Astrocyte (in vitro differentiated cells and primary cell): ENCODE data around the gene EIF2A. TPM values are rescaled to one million over a fixed set of nuclear protein-coding genes. Genes with fewer than 3 reads are reported as not detected.

Experiments
- DNase-seq: peaks from one replicate; pipeline ENCODE4 v3.0.0-alpha.2; 2010; ENCODE audit warnings: low read depth
- FAIRE-seq: peaks from 2 replicates; lab custom pipeline; 2011; peaks lifted over from hg19 to GRCh38; lab: Jason Lieb, UNC
- H2AFZ ChIP-seq: 2 replicates; pipeline ENCODE4 v1.6.0; 2012; ENCODE audit warnings: low read depth, low read length, inconsistent platforms
- H3K27ac ChIP-seq: 2 replicates; pipeline ENCODE4 v1.5.1; 2011; ENCODE audit warnings: low read depth, low read length, inconsistent platforms
- H3K27me3 ChIP-seq: 2 replicates; pipeline ENCODE4 v1.6.0; 2011; ENCODE audit warnings: low read length, inconsistent platforms; ENCODE audit not compliant: insufficient read depth
- H3K36me3 ChIP-seq: 2 replicates; pipeline ENCODE4 v1.5.1; 2011; ENCODE audit warnings: low read length, inconsistent platforms; ENCODE audit not compliant: insufficient read depth
- H3K4me1 ChIP-seq: 2 replicates; pipeline ENCODE4 v1.5.1; 2011; ENCODE audit warnings: low read length, inconsistent platforms; ENCODE audit not compliant: insufficient read depth
- H3K4me2 ChIP-seq: 2 replicates; pipeline ENCODE4 v1.6.0; 2012; ENCODE audit warnings: low read length, inconsistent platforms
- H3K4me3 ChIP-seq: 2 replicates; pipeline ENCODE4 v1.5.1; 2011; ENCODE audit warnings: low read depth, mild to moderate bottlenecking, low read length, inconsistent platforms; ENCODE audit not compliant: insufficient read depth
- H3K79me2 ChIP-seq: 2 replicates; pipeline ENCODE4 v1.6.0; 2012; ENCODE audit warnings: mild to moderate bottlenecking, low read length, inconsistent platforms; ENCODE audit not compliant: insufficient read depth
- H3K9ac ChIP-seq: 2 replicates; pipeline ENCODE4 v1.6.0; 2012; ENCODE audit warnings: mild to moderate bottlenecking, low read length, inconsistent platforms
- H3K9me3 ChIP-seq: 2 replicates; pipeline ENCODE4 v1.5.1; 2012; ENCODE audit warnings: low read depth, mild to moderate bottlenecking, low read length, inconsistent platforms; ENCODE audit not compliant: insufficient read depth
- H4K20me1 ChIP-seq: 2 replicates; pipeline ENCODE4 v1.6.0; 2012; ENCODE audit warnings: low read length, inconsistent platforms; ENCODE audit not compliant: insufficient read depth
- H3K27ac Mint-ChIP-seq: one replicate; pipeline ENCODE4 v1.8.0; 2021; ENCODE audit warnings: mild to moderate bottlenecking, mixed read lengths; ENCODE audit not compliant: unreplicated experiment
- H3K27me3 Mint-ChIP-seq: one replicate; pipeline ENCODE4 v1.8.0; 2021; ENCODE audit warnings: low read depth, mixed read lengths; ENCODE audit not compliant: unreplicated experiment
- H3K36me3 Mint-ChIP-seq: one replicate; pipeline ENCODE4 v1.8.0; 2021; ENCODE audit warnings: low read depth, mixed read lengths; ENCODE audit not compliant: unreplicated experiment
- H3K4me1 Mint-ChIP-seq: one replicate; pipeline ENCODE4 v1.8.0; 2021; ENCODE audit warnings: low read depth, mixed read lengths; ENCODE audit not compliant: unreplicated experiment
- H3K4me3 Mint-ChIP-seq: one replicate; pipeline ENCODE4 v1.8.0; 2021; ENCODE audit warnings: mild to moderate bottlenecking, moderate library complexity, mixed read lengths; ENCODE audit not compliant: unreplicated experiment
- H3K9me3 Mint-ChIP-seq: one replicate; pipeline ENCODE4 v1.8.0; 2021; ENCODE audit warnings: mild to moderate bottlenecking, mixed read lengths; ENCODE audit not compliant: unreplicated experiment
- EZH2 ChIP-seq: IDR thresholded peaks from 2 replicates; pipeline ENCODE4 v1.6.1; 2012; ENCODE audit warnings: mild to moderate bottlenecking, low read length, inconsistent platforms; ENCODE audit not compliant: insufficient read depth
- total RNA-seq: library from RNA; stranded (reverse); gene quantifications from 2 replicates; pipeline ENCODE4 v1.2.1, GENCODE V29; 2021
- TF ChIP-seq, protein P1 (sequence below): IDR thresholded peaks from 2 replicates; pipeline ENCODE4 v1.5.1; 2011; ENCODE audit warnings: low read depth, mild to moderate bottlenecking, inconsistent platforms, low read length, moderate library complexity; ENCODE audit not compliant: insufficient read depth

Gene EIF2A
- total RNA-seq, 1 donor from 2014 or later: 64.2 TPM

DNA sequence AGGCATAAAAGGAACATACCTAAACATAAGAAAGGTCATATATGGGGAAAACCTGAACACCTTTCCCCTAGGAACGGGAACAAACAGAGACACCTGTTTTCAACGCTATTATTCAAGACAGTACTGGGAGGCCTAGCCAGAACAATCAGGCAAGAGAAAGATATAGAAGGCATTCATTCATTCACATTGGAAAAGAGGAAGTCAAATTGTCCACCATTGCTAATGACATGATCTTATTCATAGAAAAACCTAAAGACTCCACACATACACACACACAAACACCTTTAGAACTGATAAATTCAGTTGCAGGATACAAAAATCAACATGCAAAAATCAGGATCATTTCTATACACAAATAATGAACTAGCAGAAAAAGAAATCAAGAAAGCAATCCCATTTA, 36.8 kb upstream of the EIF2A start:
- Histone ChIP-seq H2AFZ (no peak overlapping the region), H3K36me3 (no peaks in the 10 kb centered on the region), H3K4me3 (no peak overlapping the region), H3K4me2 (no peak overlapping the region), H3K9me3 (no peaks in the 10 kb centered on the region), H3K27ac (no peak overlapping the region), H3K79me2 (no peaks in the 10 kb centered on the region), H3K9ac (no peak overlapping the region), H3K4me1 (no peaks in the 10 kb centered on the region), H3K27me3 (no peaks in the 10 kb centered on the region), H4K20me1 (no peaks in the 10 kb centered on the region)
- DNase-seq (no peak), FAIRE-seq (peak; percentile 56)
- TF ChIP-seq, protein P1, sequence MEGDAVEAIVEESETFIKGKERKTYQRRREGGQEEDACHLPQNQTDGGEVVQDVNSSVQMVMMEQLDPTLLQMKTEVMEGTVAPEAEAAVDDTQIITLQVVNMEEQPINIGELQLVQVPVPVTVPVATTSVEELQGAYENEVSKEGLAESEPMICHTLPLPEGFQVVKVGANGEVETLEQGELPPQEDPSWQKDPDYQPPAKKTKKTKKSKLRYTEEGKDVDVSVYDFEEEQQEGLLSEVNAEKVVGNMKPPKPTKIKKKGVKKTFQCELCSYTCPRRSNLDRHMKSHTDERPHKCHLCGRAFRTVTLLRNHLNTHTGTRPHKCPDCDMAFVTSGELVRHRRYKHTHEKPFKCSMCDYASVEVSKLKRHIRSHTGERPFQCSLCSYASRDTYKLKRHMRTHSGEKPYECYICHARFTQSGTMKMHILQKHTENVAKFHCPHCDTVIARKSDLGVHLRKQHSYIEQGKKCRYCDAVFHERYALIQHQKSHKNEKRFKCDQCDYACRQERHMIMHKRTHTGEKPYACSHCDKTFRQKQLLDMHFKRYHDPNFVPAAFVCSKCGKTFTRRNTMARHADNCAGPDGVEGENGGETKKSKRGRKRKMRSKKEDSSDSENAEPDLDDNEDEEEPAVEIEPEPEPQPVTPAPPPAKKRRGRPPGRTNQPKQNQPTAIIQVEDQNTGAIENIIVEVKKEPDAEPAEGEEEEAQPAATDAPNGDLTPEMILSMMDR: no peak
- TF ChIP-seq EZH2: no peak
- peaks cover 3% of the 10 kb centered on the region for H3K9me3 Mint-ChIP-seq
- no peak overlapping the region for H3K27ac Mint-ChIP-seq
- H3K27me3 Mint-ChIP-seq: no peaks in the 10 kb centered on the region
- no peak overlapping the region for H3K4me3 Mint-ChIP-seq
- no peaks in the 10 kb centered on the region for H3K36me3 Mint-ChIP-seq
- H3K4me1 Mint-ChIP-seq: no peaks in the 10 kb centered on the region

DNA sequence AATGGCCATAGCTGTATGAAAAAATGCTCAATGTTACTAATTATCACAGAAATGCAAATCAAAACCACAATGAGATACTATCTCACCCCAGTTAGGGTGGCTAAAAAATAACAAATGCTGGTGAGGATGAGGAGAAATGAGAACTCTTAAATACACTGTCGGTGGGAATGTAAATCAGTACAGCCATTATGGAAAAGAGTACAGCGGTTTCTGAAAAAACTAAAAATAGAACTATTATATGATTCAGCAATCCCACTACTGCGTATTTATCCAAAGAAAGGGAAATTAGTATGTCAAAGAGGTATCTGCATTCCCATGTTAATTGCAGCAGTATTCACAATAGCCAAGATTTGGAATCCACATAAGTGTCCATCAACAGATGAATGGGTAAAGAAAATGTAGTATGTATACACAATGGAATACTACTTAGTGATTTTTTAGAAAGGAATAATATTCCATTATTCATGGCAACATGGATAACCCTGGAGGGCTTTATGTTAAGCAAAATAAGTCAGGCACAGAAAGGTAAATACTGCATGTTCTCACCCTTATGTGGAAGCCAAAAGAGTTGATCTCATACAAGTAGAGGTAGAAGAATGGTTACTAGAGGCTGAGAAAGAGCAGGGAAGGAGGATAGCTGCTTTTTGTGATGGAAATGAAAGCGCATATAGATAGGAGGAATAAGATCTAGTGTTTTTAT, 35.3 kb upstream of the EIF2A start:
- Histone ChIP-seq H3K9me3 (no peaks in the 10 kb centered on the region), H2AFZ (no peak overlapping the region), H3K4me1 (no peaks in the 10 kb centered on the region), H3K4me3 (no peak overlapping the region), H3K27ac (no peak overlapping the region), H4K20me1 (no peaks in the 10 kb centered on the region), H3K9ac (no peak overlapping the region), H3K36me3 (no peaks in the 10 kb centered on the region), H3K79me2 (no peaks in the 10 kb centered on the region), H3K27me3 (no peaks in the 10 kb centered on the region), H3K4me2 (peak overlapping the region; percentile 30)
- DNase-seq (peak; percentile 36), FAIRE-seq (no peak)
- TF ChIP-seq, protein P1: no peak
- TF ChIP-seq EZH2: no peak
- Mint-ChIP-seq H3K9me3 (peaks cover 3% of the 10 kb centered on the region), H3K27me3 (no peaks in the 10 kb centered on the region), H3K4me3 (no peak overlapping the region), H3K27ac (no peak overlapping the region), H3K36me3 (peaks cover 1% of the 10 kb centered on the region), H3K4me1 (no peaks in the 10 kb centered on the region)

DNA sequence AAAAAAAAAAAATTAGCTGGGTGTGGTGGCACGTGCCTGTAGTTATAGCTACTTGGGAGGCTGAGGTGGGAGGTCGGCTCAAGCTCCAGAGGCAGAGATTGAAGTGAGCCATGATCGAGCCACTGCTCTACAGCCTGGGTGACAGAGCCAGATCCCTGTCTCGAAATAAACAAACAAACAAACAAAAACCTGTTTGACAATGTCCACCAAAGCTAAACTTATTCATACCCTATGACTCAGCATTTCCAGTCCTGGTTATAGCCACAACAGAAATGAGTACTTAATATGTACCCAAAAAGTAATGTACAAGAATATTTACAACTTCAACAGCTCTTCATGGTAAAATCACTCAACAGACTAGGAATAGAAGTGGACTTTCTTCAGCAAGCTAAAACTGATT, 31.4 kb upstream of the EIF2A start:
- H3K9me3 ChIP-seq: no peaks in the 10 kb centered on the region
- no peaks in the 10 kb centered on the region for H4K20me1 ChIP-seq
- H3K79me2 ChIP-seq: no peaks in the 10 kb centered on the region
- Mint-ChIP-seq H3K4me3 (no peak overlapping the region), H3K27ac (no peak overlapping the region), H3K27me3 (no peaks in the 10 kb centered on the region), H3K4me1 (no peaks in the 10 kb centered on the region), H3K36me3 (peaks cover 5% of the 10 kb centered on the region), H3K9me3 (peaks cover 9% of the 10 kb centered on the region)
- H3K36me3 ChIP-seq: no peaks in the 10 kb centered on the region
- no peak overlapping the region for H3K4me3 ChIP-seq
- H3K4me2 ChIP-seq: no peak overlapping the region
- no peaks in the 10 kb centered on the region for H3K27me3 ChIP-seq
- TF ChIP-seq, protein P1: no peak
- TF ChIP-seq EZH2: no peak
- DNase-seq (no peak), FAIRE-seq (no peak)
- no peak overlapping the region for H2AFZ ChIP-seq
- H3K27ac ChIP-seq: no peak overlapping the region
- no peak overlapping the region for H3K9ac ChIP-seq
- H3K4me1 ChIP-seq: no peaks in the 10 kb centered on the region
